D721Med (cell line): ENCODE results near the gene NUP210.

ENCODE experiments used
- DNase-seq: peaks from one replicate; pipeline ENCODE4 v3.0.0; 2011; ENCODE audit warnings: low spot score; ENCODE audit not compliant: insufficient read length
- FAIRE-seq: peaks from 2 replicates; lab custom pipeline; 2011; peaks lifted over from hg19 to GRCh38; lab: Jason Lieb, UNC
- TF ChIP-seq, protein P1 (sequence below): IDR thresholded peaks from 2 replicates; pipeline ENCODE4 v1.5.1; 2012; ENCODE audit warnings: mild to moderate bottlenecking, control low read depth; ENCODE audit not compliant: insufficient read depth; ENCODE audit errors: missing control alignments

Gene NUP210

GRCh38 chr3:13427662-13428603, 7.8 kb upstream of the NUP210 start:
- DNase-seq (peak; percentile 59), FAIRE-seq (peak; percentile 82)
- TF ChIP-seq, protein P1, sequence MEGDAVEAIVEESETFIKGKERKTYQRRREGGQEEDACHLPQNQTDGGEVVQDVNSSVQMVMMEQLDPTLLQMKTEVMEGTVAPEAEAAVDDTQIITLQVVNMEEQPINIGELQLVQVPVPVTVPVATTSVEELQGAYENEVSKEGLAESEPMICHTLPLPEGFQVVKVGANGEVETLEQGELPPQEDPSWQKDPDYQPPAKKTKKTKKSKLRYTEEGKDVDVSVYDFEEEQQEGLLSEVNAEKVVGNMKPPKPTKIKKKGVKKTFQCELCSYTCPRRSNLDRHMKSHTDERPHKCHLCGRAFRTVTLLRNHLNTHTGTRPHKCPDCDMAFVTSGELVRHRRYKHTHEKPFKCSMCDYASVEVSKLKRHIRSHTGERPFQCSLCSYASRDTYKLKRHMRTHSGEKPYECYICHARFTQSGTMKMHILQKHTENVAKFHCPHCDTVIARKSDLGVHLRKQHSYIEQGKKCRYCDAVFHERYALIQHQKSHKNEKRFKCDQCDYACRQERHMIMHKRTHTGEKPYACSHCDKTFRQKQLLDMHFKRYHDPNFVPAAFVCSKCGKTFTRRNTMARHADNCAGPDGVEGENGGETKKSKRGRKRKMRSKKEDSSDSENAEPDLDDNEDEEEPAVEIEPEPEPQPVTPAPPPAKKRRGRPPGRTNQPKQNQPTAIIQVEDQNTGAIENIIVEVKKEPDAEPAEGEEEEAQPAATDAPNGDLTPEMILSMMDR: no peak

DNA sequence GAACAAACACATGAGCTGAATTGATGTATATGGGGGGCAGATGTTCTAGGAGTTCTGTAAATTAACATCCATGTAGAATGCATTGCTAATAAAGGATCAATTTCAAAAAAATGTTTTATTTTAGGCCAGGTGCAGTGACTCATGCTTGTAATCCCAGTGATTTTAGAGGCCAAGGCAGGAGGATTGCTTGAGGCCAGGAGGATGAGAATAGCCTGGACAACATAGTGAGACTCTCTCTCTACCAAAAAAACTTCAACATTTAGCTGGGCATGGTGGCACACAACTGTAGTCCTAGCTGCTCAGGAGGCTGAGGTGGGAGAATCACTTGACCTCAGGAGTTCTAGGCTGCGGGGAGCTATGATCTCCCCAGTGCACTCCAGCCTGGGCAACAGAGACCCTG, 6.5 kb upstream of the NUP210 start:
- no peak for FAIRE-seq
- DNase-seq: no peak
- TF ChIP-seq, protein P1: no peak

- TF ChIP-seq, protein P1: no peak
- no peak for FAIRE-seq
- no peak for DNase-seq
These were observed 5.6 kb upstream of the NUP210 start for GRCh38 chr3:13425689-13426088.

DNA sequence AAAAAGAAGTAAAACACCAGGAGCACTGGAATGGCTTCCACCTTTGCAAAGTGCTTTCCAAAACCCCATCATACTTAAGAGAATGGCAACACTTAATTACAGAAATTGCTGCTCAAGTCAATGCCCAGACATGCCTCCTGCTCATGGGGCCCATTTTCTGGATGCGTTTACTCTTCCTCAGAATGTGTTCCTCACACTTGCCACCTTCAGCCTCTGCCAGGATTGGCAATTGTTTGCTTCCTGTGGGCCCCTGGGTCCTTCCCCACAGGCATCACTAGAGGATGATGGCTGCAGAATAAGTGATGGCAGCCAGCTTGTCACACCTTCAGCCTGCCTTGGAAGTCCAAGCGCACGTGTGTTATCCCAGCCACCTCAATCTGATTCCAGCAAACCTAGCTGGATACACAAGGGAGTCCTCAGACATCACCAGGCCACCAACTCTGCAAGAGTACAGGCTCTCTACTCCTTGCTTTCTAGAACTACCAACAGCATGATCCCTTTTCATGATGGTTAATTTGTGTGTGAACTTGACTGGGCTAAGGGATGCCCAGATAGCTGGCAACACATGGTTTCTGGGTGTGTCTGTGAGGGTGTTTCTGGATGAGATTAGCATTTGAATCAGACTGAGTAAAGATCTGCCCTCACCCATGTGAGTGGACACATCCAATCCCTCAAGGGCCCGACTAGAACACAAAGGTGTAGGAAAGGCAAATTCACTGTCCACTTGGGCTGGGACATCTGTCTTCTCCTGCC, 4.9 kb upstream of the NUP210 start:
- FAIRE-seq (no peak), DNase-seq (no peak)
- TF ChIP-seq, protein P1: no peak

GRCh38 chr3:13424141-13424844, 4.2 kb upstream of the NUP210 start:
- DNase-seq (no peak), FAIRE-seq (no peak)
- TF ChIP-seq, protein P1: no peak

DNA sequence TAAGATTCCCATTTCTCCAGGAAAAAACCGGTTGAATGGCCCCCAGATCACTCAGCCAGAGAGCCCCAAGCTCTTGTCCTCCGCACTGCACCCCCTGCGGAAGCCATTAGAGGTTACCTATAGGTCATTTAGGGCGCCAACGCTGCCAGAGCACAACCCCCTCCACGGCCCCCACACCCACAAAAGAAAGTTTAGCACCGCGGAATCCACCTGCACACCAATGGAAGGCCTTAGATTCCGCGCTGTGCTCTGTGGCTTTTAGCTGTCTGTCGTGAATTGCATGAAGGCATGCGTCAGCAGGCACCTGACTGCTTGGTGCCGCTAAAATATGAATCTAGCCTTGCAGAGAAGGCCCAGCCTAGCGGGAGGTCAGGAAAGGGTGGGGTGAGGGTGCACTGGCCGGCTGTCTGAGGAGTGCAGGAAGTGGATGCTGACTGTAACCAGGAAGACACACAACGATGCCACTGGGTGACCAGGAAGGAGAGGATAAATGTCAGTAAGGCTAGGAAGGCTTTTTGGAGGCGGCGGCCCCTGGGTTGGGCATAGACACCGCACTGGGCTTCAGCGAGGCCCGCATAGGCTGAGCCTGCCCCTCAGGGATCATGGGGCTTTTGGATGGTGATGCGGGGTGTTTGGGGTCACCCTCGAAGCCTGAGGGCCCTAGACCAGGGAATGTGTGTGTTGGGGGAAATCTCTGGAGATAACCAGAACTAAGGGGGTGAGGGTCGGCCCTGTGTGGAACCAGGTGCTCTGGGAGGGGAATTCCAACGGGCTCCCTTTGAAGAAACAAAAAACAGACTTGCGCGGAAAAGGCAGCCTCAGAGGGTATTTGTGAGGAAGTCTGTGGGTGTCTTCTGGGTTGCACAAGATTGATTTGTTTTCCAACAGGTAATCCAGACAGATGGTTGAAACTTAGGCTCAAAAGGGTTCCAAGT, 976 bp upstream of the NUP210 start:
- FAIRE-seq: no peak
- DNase-seq: no peak
- TF ChIP-seq, protein P1: no peak
